HepG2 (cell line): ENCODE results near the gene NDEL1. TPM values are rescaled to one million over a fixed set of nuclear protein-coding genes. Genes with fewer than 3 reads are reported as not detected.

Source experiments
- BRCA1 ChIP-seq: sonication (generic); formaldehyde crosslinking; IDR thresholded peaks from 2 replicates; pipeline ENCODE4 v1.4.0; 2020; ENCODE audit warnings: missing genetic modification reagents
- CBX5 ChIP-seq: sonication (generic); formaldehyde crosslinking; IDR thresholded peaks from 2 replicates; pipeline ENCODE4 v1.4.0; 2020; ENCODE audit warnings: missing genetic modification reagents, borderline replicate concordance
- DPF2 ChIP-seq: sonication (generic); formaldehyde crosslinking; IDR thresholded peaks from 2 replicates; pipeline ENCODE4 v1.4.0; 2020; ENCODE audit warnings: mild to moderate bottlenecking, low read depth, missing genetic modification reagents, borderline replicate concordance
- GATAD1 ChIP-seq: IDR thresholded peaks from 2 replicates; pipeline ENCODE4 v1.6.1; 2016; ENCODE audit warnings: missing genetic modification reagents, missing compliant biosample characterization
- HDAC6 ChIP-seq: fragments of 200-600 bp; sonication (generic); IDR thresholded peaks from 2 replicates; pipeline ENCODE4 v1.7.0; 2017; ENCODE audit warnings: mild to moderate bottlenecking, antibody characterized with exemption, low read length, low read depth
- NONO ChIP-seq, 2 experiments: fragments of 450-650 bp in 1 of 2; sonication (generic) in 1 of 2; formaldehyde crosslinking in 1 of 2; IDR thresholded peaks in 1 of 2; conservative IDR thresholded peaks in 1 of 2; 2 replicates each; pipeline versions ENCODE4 v1.6.1 to v1.8.0; 2017 to 2022; ENCODE audit warnings: mild to moderate bottlenecking in 1 of 2, missing genetic modification reagents in 1 of 2, moderate library complexity in 1 of 2
- PLRG1 ChIP-seq: fragments of 450-650 bp; conservative IDR thresholded peaks from 2 replicates; pipeline ENCODE4 v1.6.1; 2016
- PPARG ChIP-seq: conservative IDR thresholded peaks from 2 replicates; pipeline ENCODE4 v1.6.1; 2016; ENCODE audit warnings: missing biosample characterization, missing genetic modification reagents
- RFX5 ChIP-seq: IDR thresholded peaks from 2 replicates; pipeline ENCODE4 v1.6.1; 2011; ENCODE audit warnings: low read depth, low read length, improper control_type of control experiment
- SRY ChIP-seq: sonication (generic); formaldehyde crosslinking; IDR thresholded peaks from 2 replicates; pipeline ENCODE4 v1.8.0; 2022; ENCODE audit warnings: mild to moderate bottlenecking, missing genetic modification reagents
- ZKSCAN8 ChIP-seq: IDR thresholded peaks from 2 replicates; pipeline ENCODE4 v1.6.1; 2016; ENCODE audit warnings: borderline replicate concordance, missing genetic modification reagents, missing compliant biosample characterization
- ZMAT3 ChIP-seq: sonication (generic); formaldehyde crosslinking; conservative IDR thresholded peaks from 2 replicates; pipeline ENCODE4 v1.7.0; 2021; ENCODE audit warnings: missing genetic modification reagents
- ZNF264 ChIP-seq: sonication (generic); formaldehyde crosslinking; IDR thresholded peaks from 2 replicates; pipeline ENCODE4 v1.4.0; 2020; ENCODE audit warnings: missing genetic modification reagents
- ZNF331 ChIP-seq: sonication (generic); formaldehyde crosslinking; IDR thresholded peaks from 2 replicates; pipeline ENCODE4 v1.4.0; 2020; ENCODE audit warnings: missing genetic modification reagents
- ZNF432 ChIP-seq: sonication (generic); formaldehyde crosslinking; IDR thresholded peaks from 2 replicates; pipeline ENCODE4 v1.5.0; 2020; ENCODE audit warnings: missing genetic modification reagents, mild to moderate bottlenecking, borderline replicate concordance
- ZNF703 ChIP-seq: sonication (generic); formaldehyde crosslinking; IDR thresholded peaks from 2 replicates; pipeline ENCODE4 v1.5.1; 2020; ENCODE audit warnings: missing genetic modification reagents, mild to moderate bottlenecking, moderate library complexity, borderline replicate concordance
- ZNF761 ChIP-seq: sonication (generic); formaldehyde crosslinking; conservative IDR thresholded peaks from 2 replicates; pipeline ENCODE4 v1.4.0; 2020; ENCODE audit warnings: mild to moderate bottlenecking, missing genetic modification reagents
- polyA plus RNA-seq, 8 experiments: library from polyadenylated mRNA; depleted of rRNA in 3 of 8; stranded (reverse) in 7 of 8; unstranded in 1 of 8; fragments of >200 nt; fragmentation: Illumina TruSeq in 4 of 8; extraction: Trizol in 4 of 8; gene quantifications; 2 replicates each; pipeline versions ENCODE4 v1.2.1 to v1.2.3, GENCODE V29; 2011 to 2016; ENCODE audit warnings: low read depth in 4 of 8, missing spikeins in 1 of 8, mixed read lengths in 1 of 8; ENCODE audit not compliant: insufficient read depth in 1 of 8
- total RNA-seq, 5 experiments: library from RNA; depleted of rRNA; stranded (reverse); fragments of >200 nt; fragmentation: Illumina TruSeq; extraction: Trizol; gene quantifications; 2 replicates each; pipeline ENCODE4 v1.2.3, GENCODE V29; 2016; ENCODE audit warnings: low read depth in 1 of 5
- TF ChIP-seq, protein P1 (sequence below): IDR thresholded peaks from 2 replicates; pipeline ENCODE4 v1.6.1; 2016
- TF ChIP-seq, protein P2 (sequence below): sonication (generic); formaldehyde crosslinking; IDR thresholded peaks from 2 replicates; pipeline ENCODE4 v1.4.0; 2020; ENCODE audit warnings: missing genetic modification reagents
- TF ChIP-seq, protein P3 (sequence below): sonication (generic); formaldehyde crosslinking; IDR thresholded peaks from 2 replicates; pipeline ENCODE4 v1.8.0; 2023; ENCODE audit warnings: mild to moderate bottlenecking, missing genetic modification reagents
- TF ChIP-seq, protein P4 (sequence below): sonication (generic); formaldehyde crosslinking; IDR thresholded peaks from 2 replicates; pipeline ENCODE4 v1.4.0; 2020; ENCODE audit warnings: missing genetic modification reagents

NDEL1 gene
- total and polyA plus RNA-seq, 2 of the 13 experiments (the other 11 are each of a cell fraction or from before 2014, with no cell fraction given): 59.8 to 153 TPM

DNA sequence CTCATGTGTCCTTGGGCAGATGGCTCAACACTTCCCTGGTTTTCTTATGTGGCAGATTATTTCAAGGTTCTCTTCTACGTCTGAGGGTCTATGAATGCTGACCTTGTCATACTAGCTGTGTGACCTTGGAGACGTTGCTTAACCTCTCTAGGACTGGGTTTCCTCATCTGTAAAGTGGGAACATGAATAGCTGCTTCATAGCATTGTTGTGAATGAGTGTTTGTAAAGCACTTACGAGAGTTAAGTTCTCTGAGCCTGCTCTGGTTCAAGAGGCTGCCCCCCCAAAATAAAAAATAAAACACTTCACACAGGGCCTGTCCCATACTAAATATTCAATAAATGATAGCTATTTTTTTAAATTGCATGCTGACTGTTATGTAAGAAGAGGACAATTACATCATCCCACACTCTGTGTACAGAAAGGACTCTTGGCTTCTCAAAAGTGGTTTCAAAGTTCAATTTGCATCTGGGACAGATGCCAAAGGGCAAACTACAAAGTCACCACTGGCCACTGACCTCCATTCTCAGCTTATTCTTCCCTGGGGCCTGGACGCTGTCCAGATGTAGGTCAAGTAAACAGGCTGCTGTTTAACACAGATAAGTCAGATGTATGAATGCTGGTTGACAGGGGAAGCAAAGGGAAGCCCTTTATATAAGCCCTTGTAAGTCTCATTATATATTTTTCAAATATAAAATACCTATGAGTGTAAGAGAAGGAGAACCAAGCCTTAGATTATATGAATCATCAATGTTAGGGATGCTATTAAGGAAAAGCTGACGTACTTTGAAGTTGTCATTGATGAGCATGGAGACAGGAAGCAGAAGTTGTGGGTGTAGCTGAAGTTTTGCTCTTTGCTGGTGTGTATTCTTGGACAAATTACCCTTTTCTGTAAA is 15.4 kb upstream of the NDEL1 start (continued):
- TF ChIP-seq NONO (IDR thresholded peaks at IDR 0.05): no peak
- 0 out of 2 replicates have a peak, but pooled peaks have one; percentile 84 for TF ChIP-seq NONO (CRISPR knock-in tag; conservative IDR thresholded peaks at IDR 0.05)
- TF ChIP-seq, protein P1, sequence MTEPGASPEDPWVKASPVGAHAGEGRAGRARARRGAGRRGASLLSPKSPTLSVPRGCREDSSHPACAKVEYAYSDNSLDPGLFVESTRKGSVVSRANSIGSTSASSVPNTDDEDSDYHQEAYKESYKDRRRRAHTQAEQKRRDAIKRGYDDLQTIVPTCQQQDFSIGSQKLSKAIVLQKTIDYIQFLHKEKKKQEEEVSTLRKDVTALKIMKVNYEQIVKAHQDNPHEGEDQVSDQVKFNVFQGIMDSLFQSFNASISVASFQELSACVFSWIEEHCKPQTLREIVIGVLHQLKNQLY (CRISPR knock-in tag): peak; percentile 83
- peak; percentile 96 for TF ChIP-seq DPF2 (CRISPR knock-in tag)
- TF ChIP-seq PPARG (CRISPR knock-in tag): peak; percentile 98
- peak; percentile 50; the same call in 1 of the 2 replicates for TF ChIP-seq CBX5 (CRISPR knock-in tag)
- 0 out of 2 replicates have a peak, but pooled peaks have one; percentile 90 for TF ChIP-seq ZKSCAN8 (CRISPR knock-in tag)
- TF ChIP-seq ZNF432 (CRISPR knock-in tag): no peak
- TF ChIP-seq ZNF331 (CRISPR knock-in tag): peak; percentile 97
- peak; percentile 92 for TF ChIP-seq ZNF264
- no peak for TF ChIP-seq ZNF703
- TF ChIP-seq, protein P2, sequence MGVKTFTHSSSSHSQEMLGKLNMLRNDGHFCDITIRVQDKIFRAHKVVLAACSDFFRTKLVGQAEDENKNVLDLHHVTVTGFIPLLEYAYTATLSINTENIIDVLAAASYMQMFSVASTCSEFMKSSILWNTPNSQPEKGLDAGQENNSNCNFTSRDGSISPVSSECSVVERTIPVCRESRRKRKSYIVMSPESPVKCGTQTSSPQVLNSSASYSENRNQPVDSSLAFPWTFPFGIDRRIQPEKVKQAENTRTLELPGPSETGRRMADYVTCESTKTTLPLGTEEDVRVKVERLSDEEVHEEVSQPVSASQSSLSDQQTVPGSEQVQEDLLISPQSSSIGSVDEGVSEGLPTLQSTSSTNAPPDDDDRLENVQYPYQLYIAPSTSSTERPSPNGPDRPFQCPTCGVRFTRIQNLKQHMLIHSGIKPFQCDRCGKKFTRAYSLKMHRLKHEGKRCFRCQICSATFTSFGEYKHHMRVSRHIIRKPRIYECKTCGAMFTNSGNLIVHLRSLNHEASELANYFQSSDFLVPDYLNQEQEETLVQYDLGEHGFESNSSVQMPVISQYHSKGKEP: 0 out of 2 replicates have a peak, but pooled peaks have one; percentile 79
- TF ChIP-seq, protein P3, sequence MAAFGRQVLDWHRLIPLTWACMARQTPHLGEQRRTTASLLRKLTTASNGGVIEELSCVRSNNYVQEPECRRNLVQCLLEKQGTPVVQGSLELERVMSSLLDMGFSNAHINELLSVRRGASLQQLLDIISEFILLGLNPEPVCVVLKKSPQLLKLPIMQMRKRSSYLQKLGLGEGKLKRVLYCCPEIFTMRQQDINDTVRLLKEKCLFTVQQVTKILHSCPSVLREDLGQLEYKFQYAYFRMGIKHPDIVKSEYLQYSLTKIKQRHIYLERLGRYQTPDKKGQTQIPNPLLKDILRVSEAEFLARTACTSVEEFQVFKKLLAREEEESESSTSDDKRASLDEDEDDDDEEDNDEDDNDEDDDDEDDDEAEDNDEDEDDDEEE (CRISPR knock-in tag): 0 out of 2 replicates have a peak, but pooled peaks have one; percentile 49
- no peak for TF ChIP-seq PLRG1
- TF ChIP-seq, protein P4, sequence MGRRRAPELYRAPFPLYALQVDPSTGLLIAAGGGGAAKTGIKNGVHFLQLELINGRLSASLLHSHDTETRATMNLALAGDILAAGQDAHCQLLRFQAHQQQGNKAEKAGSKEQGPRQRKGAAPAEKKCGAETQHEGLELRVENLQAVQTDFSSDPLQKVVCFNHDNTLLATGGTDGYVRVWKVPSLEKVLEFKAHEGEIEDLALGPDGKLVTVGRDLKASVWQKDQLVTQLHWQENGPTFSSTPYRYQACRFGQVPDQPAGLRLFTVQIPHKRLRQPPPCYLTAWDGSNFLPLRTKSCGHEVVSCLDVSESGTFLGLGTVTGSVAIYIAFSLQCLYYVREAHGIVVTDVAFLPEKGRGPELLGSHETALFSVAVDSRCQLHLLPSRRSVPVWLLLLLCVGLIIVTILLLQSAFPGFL (CRISPR knock-in tag): no peak
- TF ChIP-seq SRY: no peak
- no peak for TF ChIP-seq ZNF761 (CRISPR knock-in tag)
- TF ChIP-seq RFX5: no peak
- TF ChIP-seq ZMAT3 (CRISPR knock-in tag): peak; percentile 71; the same call in 1 of the 2 replicates
- peak; percentile 80; the same call in 1 of the 2 replicates for TF ChIP-seq BRCA1 (CRISPR knock-in tag)
- TF ChIP-seq GATAD1 (CRISPR knock-in tag): peak; percentile 74
- no peak for TF ChIP-seq HDAC6
